Epithelial cell of proximal tubule (primary cell): ENCODE results near the gene RAB11FIP3. TPM values are rescaled to one million over a fixed set of nuclear protein-coding genes. Genes with fewer than 3 reads are reported as not detected.

Experiments used
- DNase-seq: peaks from one replicate; pipeline ENCODE4 v3.0.0-alpha.2; 2011; ENCODE audit warnings: low read depth
- H3K4me3 ChIP-seq: 2 replicates; pipeline ENCODE4 v1.5.1; 2011; ENCODE audit warnings: low read depth, mild to moderate bottlenecking, low read length
- CTCF ChIP-seq: conservative IDR thresholded peaks from 2 replicates; pipeline ENCODE4 v1.5.1; 2012; ENCODE audit warnings: low read depth, mild to moderate bottlenecking, low read length
- total RNA-seq: library from RNA; depleted of rRNA; stranded (reverse); fragments of >200 nt; gene quantifications from 2 replicates; pipeline ENCODE4 v1.2.3, GENCODE V29; 2015

The RAB11FIP3 gene
- total RNA-seq, 1 donor from 2014 or later, result 29.1 TPM

- TF ChIP-seq CTCF, result no peak
- DNase-seq, result no peak
- no peak overlapping the region for H3K4me3 ChIP-seq
These were observed 97.1 kb downstream of the RAB11FIP3 start for GRCh38 chr16:522320-523096.

- no peak overlapping the region for H3K4me3 ChIP-seq
- TF ChIP-seq CTCF, result no peak
- no peak for DNase-seq
These were observed 97.8 kb downstream of the RAB11FIP3 start for GRCh38 chr16:523097-523741.

GRCh38 chr16:524274-525040 is 99.0 kb downstream of the RAB11FIP3 start:
- no peak for DNase-seq
- TF ChIP-seq CTCF, result no peak
- no peak overlapping the region for H3K4me3 ChIP-seq

- no peak for DNase-seq
- no peak overlapping the region for H3K4me3 ChIP-seq
- no peak for TF ChIP-seq CTCF
These were observed 99.7 kb downstream of the RAB11FIP3 start for GRCh38 chr16:525123-525519.

GRCh38 chr16:525520-526180 is 100.2 kb downstream of the RAB11FIP3 start:
- TF ChIP-seq CTCF, result no peak
- DNase-seq, result peak; percentile 91
- peak overlapping the region; percentile 66 for H3K4me3 ChIP-seq

GRCh38 chr16:526181-527014 is 100.9 kb downstream of the RAB11FIP3 start:
- DNase-seq, result no peak
- TF ChIP-seq CTCF, result no peak
- H3K4me3 ChIP-seq, result peak overlapping the region; percentile 66
